NCI-H460 (cell line): ENCODE measurements around the gene PHLPP1. TPM values are rescaled to one million over a fixed set of nuclear protein-coding genes. Genes with fewer than 3 reads are reported as not detected.
"Not testable (repeated sequence)": the region's sequence is repeated elsewhere in the genome, so short reads cannot be mapped to it uniquely, and the experiment has no call there.

Experiments used
- DNase-seq: peaks from one replicate; pipeline ENCODE4 v3.0.0-alpha.2; 2016; ENCODE audit warnings: low read depth; ENCODE audit errors: extremely low read depth
- total RNA-seq: library from RNA; depleted of rRNA; stranded (reverse); fragments of >200 nt; shearing (Covaris generic); gene quantifications from 2 replicates; pipeline ENCODE4 v1.2.3, GENCODE V29; 2014

The PHLPP1 gene
- total RNA-seq, 1 experiment from 2014 or later = 2.1 TPM

DNA sequence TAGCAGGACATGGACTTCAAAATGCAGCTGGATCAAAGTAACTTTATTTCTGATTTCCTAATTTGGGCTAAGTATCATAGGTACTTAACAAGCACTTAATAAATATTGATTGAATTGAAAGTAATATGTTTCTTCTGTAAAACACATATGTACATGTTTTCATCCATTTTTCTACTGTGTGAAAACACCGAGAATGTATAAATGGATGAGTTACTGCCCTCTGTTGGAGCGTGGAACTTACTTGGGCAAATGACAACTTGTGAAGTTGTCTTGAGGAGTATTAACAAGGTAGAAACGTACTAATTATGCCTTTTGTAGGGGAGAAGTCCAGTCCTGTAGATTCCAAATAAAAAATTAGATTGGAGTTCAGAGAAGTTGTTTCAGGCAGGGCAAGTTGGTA, 87.2 kb downstream of the PHLPP1 start:
- DNase-seq = no peak

- DNase-seq = no peak
Observed at GRCh38 chr18:62807396-62807795, 92.1 kb downstream of the PHLPP1 start.

- no peak for DNase-seq
Observed at GRCh38 chr18:62808123-62808522, 92.8 kb downstream of the PHLPP1 start.

- DNase-seq = not testable (repeated sequence)
Observed at GRCh38 chr18:62809445-62809844, 94.1 kb downstream of the PHLPP1 start.

- no peak for DNase-seq
Observed at GRCh38 chr18:62809900-62810299, 94.6 kb downstream of the PHLPP1 start.

- DNase-seq = no peak
Observed at GRCh38 chr18:62810682-62811081, 95.3 kb downstream of the PHLPP1 start.

DNA sequence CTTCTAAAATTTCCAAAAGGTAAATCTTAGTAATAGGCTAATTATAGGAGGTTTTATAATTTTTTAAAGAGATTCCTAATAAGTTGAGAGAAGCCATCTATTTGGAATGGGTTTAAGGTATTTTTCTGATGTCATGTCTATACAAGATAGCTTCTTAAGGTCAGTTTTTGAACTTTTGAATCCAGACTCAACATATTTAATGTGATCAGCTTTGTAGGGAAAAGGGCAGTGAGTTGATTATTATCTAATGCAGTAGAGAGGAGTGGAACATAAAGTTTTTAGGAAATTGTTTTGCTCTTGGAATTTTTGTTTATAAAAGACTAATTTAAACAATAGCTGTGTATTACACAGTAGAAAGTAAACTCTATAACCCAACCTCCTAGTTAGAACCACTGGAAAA, 96.3 kb downstream of the PHLPP1 start:
- no peak for DNase-seq

GRCh38 chr18:62812242-62812641, 96.9 kb downstream of the PHLPP1 start:
- no peak for DNase-seq

GRCh38 chr18:62812876-62813275, 97.5 kb downstream of the PHLPP1 start:
- DNase-seq = no peak

- no peak for DNase-seq
Observed at GRCh38 chr18:62814132-62814759, 98.9 kb downstream of the PHLPP1 start.

GRCh38 chr18:62825382-62825781, 110.0 kb downstream of the PHLPP1 start:
- DNase-seq = no peak

DNA sequence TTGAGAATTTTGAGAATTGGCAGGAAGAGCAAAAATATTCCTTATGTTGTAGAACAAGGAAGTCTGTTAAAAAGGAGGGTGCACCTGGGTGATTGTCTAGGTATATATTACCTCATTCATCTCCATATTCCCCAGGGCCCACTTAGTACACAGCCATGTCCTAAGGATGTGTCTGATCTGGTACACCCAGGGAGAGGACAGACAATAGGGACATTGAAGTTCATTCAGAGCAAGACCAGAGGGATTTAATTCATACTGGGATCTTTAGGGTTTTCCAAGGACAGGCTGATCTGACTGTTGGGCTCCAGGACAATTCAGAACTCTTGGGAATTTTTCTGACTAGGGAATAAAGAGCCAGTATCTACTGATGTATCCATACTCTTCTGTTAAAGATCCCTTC, 112.1 kb downstream of the PHLPP1 start:
- no peak for DNase-seq

DNA sequence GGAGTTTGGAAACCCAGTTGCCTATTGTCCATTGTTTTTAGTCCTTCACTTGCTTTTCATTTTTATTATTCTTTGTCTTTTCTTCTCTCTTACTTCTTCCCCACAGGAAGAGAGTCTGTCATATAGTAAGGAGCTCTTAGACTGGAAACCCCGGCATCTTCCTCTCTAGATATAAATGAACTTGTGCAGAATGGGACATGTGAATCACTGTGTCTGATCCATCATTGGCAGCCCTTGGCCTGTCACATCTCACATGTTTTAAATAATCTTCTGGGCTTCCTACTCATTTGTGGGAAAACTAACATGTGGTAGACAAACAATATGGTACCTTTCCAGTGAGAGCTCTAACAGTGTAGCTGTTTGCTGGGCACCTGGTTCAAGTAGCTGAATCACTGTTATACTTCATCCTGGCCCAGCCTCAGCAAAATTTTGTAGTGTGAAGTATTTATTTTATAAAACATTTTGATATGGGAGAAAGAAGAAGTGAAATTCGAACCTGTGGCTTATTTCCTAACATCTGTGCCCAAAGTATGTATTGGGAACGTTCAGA, 112.8 kb downstream of the PHLPP1 start:
- DNase-seq = no peak

GRCh38 chr18:62828852-62829251, 113.5 kb downstream of the PHLPP1 start:
- no peak for DNase-seq

GRCh38 chr18:62829936-62830335, 114.6 kb downstream of the PHLPP1 start:
- no peak for DNase-seq

- no peak for DNase-seq
Observed at GRCh38 chr18:62832282-62832681, 116.9 kb downstream of the PHLPP1 start.

- no peak for DNase-seq
Observed at GRCh38 chr18:62833494-62833893, 118.2 kb downstream of the PHLPP1 start.

GRCh38 chr18:62834715-62835114, 119.4 kb downstream of the PHLPP1 start:
- no peak for DNase-seq

GRCh38 chr18:62837011-62837410, 121.7 kb downstream of the PHLPP1 start:
- DNase-seq = no peak

DNA sequence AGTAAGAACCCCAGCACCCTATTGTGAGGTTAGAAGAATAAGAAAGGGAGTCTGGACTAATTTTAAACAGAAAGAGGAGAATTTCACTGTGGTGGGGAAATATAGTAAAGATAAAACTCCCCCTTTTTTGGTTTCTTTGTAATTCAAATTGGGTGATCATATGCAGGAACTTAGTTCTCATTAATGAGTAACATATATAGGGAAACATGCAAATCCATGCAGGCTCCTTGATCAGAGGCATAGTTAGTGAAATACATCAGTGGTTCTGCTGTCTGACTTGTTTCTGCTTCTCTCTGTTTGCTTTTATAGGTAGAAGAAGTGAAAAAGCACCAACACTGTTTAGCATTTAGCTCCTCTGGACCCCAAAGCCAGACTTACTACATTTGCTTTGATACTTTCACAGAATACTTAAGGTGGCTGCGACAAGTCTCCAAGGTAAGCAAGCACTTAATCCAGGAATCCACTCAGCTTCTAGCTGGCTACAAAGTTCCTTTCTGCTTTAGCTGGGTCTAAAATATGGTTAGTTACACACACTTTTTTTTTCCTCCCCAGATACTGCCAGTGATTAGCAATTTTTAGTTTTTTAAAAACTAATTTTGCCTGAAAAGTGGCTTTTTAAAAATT, 123.2 kb downstream of the PHLPP1 start:
- DNase-seq = no peak

DNA sequence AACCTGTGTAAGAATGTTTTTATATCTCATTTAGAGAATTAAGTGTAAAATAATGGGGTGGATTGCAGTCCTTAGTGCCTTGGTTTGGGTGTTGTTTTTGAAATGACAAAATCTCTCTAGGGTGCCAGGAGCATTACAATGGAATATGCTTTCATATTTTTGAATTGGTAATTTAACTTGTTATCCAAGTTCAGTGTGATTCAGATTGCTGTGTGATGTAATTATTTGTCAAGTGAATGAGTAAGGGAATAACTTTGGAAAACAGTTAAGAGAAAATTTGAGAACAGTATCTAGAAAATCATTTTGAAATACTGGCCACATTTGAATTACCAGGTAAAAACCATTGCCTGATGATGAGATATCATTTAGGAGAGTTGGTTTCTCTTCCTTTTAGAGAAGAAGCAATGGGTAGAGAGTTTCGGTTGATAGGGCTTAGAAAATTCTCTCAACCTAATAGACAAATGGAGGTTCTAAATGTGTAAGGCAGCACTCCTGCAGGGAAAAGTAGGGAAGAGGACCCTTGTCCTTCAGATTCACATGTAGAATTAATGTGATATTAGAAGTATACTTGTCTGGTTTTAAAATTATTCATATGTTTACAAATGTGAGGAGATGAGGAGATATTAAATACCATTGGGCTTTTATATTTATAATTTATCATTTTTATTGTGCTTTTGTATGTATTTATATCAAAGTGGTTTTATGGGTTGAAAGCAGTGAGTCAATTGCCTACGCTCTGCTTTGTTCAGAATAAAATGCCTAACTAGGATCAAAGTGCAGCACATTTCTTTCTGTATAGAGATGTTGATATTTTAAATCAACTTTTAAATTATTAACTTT, 124.8 kb downstream of the PHLPP1 start:
- no peak for DNase-seq

DNA sequence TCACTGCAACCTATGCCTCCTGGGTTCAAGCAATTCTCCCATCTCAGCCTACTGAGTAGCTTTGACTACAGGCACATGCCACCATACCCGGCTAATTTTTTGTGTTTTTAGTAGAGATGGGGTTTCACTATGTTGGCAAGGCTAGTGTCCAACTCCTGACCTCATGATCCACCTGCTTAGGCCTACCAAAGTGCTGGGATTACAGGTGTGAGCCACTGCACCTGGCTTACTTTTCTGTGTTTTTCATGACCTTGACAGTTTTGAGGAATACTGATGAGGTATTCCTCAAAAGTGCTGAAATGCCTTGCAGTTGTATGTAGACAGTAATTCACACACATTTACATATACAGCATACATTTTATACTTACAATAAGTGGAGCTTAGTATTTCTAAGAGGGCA, 126.1 kb downstream of the PHLPP1 start:
- no peak for DNase-seq
